Measurements from ENCODE around the gene SPDYE2. TPM values are rescaled to one million over a fixed set of nuclear protein-coding genes. Genes with fewer than 3 reads are reported as not detected.

Gene SPDYE2, protein sequence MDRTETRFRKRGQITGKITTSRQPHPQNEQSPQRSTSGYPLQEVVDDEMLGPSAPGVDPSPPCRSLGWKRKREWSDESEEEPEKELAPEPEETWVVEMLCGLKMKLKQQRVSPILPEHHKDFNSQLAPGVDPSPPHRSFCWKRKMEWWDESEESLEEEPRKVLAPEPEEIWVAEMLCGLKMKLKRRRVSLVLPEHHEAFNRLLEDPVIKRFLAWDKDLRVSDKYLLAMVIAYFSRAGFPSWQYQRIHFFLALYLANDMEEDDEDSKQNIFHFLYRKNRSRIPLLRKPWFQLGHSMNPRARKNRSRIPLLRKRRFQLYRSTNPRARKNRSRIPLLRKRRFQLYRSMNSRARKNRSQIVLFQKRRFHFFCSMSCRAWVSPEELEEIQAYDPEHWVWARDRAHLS
- total RNA-seq (ENCODE audit: low replicate concordance): 0.12 TPM in 1 of 2 replicates, not detected in the other

DNA sequence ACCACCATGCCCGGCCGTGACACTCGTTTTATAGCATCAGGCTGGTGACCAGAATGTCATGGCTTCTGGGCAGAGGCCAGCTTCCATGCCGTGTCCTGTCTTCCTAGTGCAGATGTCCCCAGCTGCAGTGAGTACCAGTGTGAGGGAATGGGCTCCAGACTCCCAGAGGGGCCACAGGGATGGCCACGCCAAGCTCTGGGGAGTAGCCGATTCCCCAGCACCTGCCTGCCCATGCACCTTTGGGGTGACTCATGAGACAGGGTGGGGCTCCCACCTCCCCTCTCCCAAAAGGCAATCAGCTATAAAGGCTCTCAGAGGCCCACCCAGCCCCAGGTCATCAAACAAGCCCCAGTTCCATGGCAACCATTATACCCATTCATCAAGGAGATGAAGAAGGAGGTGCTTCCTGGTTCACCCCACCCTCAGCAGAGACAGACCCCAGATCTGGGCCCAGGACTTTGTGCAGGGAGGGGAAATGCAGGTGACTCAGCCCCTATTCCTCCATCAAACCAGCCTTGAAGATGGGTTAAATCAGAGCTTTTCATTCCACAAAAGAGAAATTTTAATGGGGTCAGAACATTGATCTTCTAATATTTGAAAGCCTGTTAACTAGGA, at the start of gene SPDYE2:
Gene SPDYE2 (plus strand): TSS at position 419 of the 615 bp plus-strand sequence. CDS start 2,030 bp downstream, outside the sequence.

DNA sequence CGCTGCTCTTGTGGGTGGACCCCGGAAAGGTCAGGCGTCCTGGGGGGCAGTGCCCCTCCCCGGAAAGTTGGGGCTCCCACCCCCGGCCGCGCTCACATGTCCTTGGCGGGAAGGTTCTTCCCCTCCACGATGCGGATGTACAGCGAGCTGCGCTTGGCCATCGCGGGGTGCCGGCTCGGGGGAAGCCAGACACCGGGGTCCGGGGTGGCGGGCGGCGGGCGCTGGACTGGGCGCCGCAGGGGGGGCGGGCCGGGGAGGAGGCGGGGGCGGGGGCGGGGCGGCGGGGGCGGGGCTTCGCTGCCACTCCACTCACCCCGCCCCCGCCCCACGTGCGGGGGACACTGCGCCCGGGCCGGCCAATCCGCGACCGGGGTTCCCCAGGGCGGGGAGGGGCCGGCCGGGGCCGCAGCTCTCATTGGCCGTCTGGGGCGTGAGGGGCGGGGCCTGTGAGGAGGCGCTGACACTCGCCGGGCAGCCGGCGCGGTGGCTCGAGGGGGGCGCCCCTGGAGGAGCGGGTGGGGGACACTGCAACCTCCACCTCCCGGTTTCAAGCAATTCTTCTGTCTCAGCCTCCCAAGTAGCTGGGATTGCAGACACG, 33.4 kb upstream of the SPDYE2 start, which contains the start of gene RASA4B:
Gene RASA4B (minus strand): TSS at position 228 of the 598 bp plus-strand sequence. CDS start 67 bp downstream, at position 161.

DNA sequence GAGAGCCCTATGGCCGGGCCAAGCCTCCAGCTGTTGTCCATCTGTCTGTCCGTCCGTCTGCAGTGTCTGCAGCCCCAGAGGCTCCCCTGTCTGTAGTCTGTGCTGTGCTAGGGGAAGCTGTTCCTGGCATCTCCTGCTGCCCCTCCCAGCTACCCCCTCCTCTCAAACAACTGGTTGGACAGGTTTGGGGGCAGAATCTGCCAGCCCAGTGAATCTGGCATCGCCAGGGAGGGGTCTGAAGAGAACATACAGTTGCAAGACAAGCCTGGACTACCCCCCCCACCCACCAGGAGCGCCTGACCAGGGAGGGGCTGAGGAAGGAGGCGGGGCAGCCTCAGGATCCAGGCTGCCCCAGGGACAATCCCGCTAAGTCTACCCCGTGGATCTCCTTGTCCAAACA, 7.4 kb upstream of the SPDYE2 start, which contains the start of gene UPK3BL2:
Gene UPK3BL2 (minus strand): TSS at position 101 of the 400 bp plus-strand sequence. CDS start 60 bp downstream, at position 41.

DNA sequence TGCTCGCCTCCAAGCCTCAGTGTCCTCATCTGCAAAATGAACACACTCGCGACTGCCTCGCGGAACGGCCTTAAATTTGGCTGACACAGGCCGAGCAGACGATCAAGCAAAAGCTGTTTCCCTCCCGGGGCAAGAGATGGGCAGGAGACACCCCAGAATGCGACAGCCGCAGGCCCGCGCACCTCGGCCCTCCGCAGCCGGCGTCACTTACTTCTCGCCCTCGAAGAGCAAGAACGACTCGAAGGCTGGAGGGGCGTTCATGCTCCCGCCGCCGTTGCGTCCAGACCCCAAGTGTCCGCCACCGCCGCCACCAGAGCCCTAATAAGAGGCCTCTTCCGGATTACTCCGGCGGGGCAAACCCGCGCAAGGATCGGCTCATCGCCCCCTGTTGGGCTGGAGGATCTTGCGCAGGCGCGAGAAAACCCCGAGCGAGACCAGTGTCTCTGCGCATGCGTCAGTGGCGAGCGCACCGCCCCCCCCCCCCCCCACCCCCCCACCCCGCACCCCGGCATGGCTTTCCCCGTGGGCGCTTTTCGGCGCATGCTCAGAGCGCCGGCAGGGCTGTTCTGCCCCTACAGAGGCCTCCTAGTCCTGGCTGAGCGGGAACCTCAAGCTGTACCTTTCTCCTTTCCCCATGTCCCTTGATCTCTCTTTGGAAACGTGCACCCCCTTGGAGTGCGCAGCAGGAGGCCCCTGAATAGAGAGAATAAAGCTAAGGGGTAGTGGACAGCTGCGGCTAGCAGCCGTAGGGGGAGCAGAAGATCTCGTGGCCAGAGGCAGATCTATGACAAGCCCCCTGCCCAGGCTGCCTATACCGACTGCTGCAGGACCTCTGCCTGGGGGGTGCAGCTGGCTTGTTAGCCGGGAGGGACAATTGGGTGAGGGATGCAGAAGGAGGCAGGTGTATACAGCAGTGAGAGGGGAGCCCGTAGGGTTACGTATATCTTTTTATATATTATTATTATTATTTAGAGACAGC, 21.5 kb downstream of the SPDYE2 start, which contains the start of gene POLR2J3:
Gene POLR2J3 (minus strand): TSS at position 323 of the 979 bp plus-strand sequence. CDS start 62 bp downstream, at position 261.

Other genes starting within 250 kb of the SPDYE2 start
- gene SPDYE6, start 194.8 kb upstream of the SPDYE2 start, total RNA-seq (ENCODE audit: low replicate concordance): 0.23 TPM in 1 of 2 replicates, not detected in the other
- gene PRKRIP1, start 154.9 kb upstream of the SPDYE2 start, total RNA-seq (ENCODE audit: low replicate concordance): 6.4 and 13.1 TPM in 2 replicates
- 31.8 and 62.2 TPM in 2 replicates for gene ORAI2, start 117.7 kb upstream of the SPDYE2 start, total RNA-seq (ENCODE audit: low replicate concordance)
- gene ALKBH4, start 86.4 kb upstream of the SPDYE2 start, total RNA-seq (ENCODE audit: low replicate concordance): 8.7 and 10.5 TPM in 2 replicates
- 15.2 and 25.8 TPM in 2 replicates for gene LRWD1, start 86.2 kb upstream of the SPDYE2 start, total RNA-seq (ENCODE audit: low replicate concordance)
- 16.1 and 41.7 TPM in 2 replicates for gene POLR2J, start 72.3 kb upstream of the SPDYE2 start, total RNA-seq (ENCODE audit: low replicate concordance)
- gene RASA4B, start 33.4 kb upstream of the SPDYE2 start, total RNA-seq (ENCODE audit: low replicate concordance): 2.0 and 5.7 TPM in 2 replicates
- gene UPK3BL2, start 7.5 kb upstream of the SPDYE2 start, total RNA-seq (ENCODE audit: low replicate concordance): 1.3 and 2.2 TPM in 2 replicates
- 18.1 and 20.4 TPM in 2 replicates for gene POLR2J3, start 21.4 kb downstream of the SPDYE2 start, total RNA-seq (ENCODE audit: low replicate concordance)
- 5.5 and 29.2 TPM in 2 replicates for gene RASA4, start 65.5 kb downstream of the SPDYE2 start, total RNA-seq (ENCODE audit: low replicate concordance)
- gene UPK3BL1, start 91.6 kb downstream of the SPDYE2 start, total RNA-seq (ENCODE audit: low replicate concordance): 5.4 and 6.2 TPM in 2 replicates
- 0.12 TPM in 1 of 2 replicates, not detected in the other for gene SPDYE2B, start 99.1 kb downstream of the SPDYE2 start, total RNA-seq (ENCODE audit: low replicate concordance)
- gene POLR2J2, start 120.4 kb downstream of the SPDYE2 start, total RNA-seq (ENCODE audit: low replicate concordance): 1.9 and 2.0 TPM in 2 replicates
- 7.3 and 8.8 TPM in 2 replicates for gene FAM185A, start 197.8 kb downstream of the SPDYE2 start, total RNA-seq (ENCODE audit: low replicate concordance)